NCI-H774 (cell line): ENCODE data around the gene TAF1C.
"Not testable (repeated sequence)": the region's sequence is repeated elsewhere in the genome, so short reads cannot be mapped to it uniquely, and the experiment has no call there.

Experiments
- DNase-seq: peaks from one replicate; lab custom pipeline; 2025; lab: John Stamatoyannopoulos, UW

TAF1C gene

DNA sequence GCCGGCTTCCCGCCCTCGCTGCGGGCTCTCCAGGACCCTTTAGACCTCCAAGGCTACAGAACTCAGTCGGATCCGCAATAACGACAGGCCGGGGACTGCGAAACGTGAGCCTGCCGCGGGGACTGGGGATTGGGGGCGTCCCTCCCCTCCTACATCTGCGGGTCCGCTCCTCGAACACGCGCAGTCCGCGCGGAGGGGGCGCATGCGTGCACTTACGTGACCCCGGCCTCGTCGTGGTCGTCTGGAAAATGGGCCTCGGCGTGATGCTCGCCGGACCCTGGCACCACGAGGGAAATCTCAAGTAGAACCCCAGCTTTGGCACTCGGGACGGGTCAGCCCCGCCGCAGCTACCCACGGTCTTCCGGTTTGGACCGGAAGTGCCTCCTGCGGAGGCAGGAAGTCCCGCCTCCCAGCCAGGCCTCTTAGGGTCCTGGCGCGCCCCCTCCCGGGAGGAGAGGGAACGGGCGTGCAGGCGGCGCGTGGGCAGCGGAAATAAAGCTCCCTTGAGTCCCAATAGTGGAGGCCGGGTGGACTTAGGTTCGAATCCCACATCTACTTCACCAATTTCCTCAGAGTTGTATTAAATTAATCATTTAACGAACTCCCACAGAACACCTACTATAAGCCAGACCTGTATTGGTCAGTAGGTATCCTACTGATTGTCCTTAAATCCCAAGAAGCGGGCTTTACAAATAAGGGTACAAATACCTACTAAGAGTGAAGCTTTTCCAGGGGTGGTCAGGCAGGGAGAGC lies at the start of gene TAF1C:
TSS of gene TAF1C (minus strand) at position 373 of the 753 bp plus-strand sequence. CDS start 2,069 bp downstream, outside the sequence.
- DNase-seq: peak; percentile 77

- DNase-seq: no peak
Measured at GRCh38 chr16:84234321-84235241, 47.7 kb upstream of the TAF1C start.

DNA sequence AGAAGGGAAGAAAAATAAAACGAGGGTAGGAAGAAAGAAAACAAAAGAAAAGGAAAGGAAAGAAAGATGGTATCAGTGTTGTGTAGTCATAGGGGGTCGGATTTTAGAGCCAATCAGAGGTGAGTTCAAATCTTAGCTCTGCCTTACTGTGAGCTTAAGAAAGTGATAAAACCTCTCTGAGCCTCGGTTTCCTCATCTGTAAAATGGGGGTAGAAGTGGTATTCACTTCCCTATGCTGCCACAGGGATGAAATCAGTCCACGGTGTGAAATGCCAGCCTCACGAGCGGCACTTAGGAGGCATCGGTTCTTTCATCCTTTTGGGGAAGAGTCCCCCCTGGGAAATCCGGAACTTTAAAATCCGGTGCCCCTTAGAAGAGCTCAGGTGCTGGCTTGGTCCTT lies 46.9 kb upstream of the TAF1C start:
- DNase-seq: no peak

DNA sequence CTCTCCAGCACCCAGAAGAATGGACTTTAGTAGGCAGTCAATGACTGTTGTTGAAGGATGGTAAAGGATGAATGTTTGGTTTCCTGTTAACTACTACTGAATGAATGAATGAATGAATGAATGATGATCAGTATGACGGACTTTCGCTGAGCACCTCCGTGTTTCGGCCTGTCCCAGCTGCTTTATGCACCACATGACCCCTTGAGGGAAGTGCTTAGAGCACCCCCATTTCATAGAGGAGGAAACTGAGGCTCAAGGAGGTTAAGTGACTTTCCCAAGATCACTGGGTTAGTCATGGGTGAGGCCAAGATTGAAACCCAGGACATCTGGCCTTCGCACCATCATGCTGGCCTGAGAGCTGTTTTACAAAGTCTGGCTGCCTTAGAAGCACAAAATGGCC lies 46.1 kb upstream of the TAF1C start:
- DNase-seq: no peak

DNA sequence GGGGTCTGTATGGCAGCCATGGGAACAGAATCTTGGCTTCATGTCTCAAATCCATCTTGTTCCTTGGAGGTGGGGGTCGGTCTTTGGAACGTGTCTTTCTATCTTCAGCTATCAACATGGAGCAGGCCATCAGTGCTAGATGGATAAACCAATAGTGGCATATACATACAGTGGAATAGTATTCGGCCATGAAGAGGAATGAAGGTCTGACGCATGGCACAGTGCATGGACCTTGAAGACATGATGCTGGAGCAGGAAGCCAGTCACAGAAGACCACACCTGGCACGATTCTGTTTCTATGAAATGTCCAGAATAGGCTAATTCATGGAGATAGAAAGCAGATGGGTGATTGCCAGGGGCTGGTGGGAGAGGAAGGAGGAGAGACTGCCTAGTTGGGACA lies 45.2 kb upstream of the TAF1C start:
- DNase-seq: no peak

GRCh38 chr16:84229471-84229870 lies 42.6 kb upstream of the TAF1C start:
- no peak for DNase-seq

GRCh38 chr16:84228256-84228838 lies 41.5 kb upstream of the TAF1C start:
- DNase-seq: no peak

DNA sequence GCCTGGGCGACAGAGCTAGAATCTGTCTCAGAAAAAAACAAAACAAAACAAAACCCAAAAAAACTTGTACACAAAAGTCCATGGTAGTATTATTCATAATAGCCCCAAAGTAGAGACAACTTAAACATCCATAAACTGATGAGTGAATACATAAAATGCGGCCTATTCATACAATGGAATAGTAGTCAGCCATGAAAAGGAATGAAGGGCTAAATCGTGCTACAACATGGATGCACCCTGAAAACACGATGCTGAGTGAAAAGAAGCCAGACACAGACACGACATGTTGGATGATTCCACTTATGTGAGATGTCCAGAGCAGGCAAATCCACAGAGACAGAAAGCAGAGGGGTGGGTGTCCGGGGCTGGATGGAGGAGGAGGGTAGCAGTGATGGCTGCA lies 40.7 kb upstream of the TAF1C start:
- no peak for DNase-seq

GRCh38 chr16:84226026-84226425 lies 39.2 kb upstream of the TAF1C start:
- DNase-seq: no peak

GRCh38 chr16:84225571-84225970 lies 38.7 kb upstream of the TAF1C start:
- no peak for DNase-seq

DNA sequence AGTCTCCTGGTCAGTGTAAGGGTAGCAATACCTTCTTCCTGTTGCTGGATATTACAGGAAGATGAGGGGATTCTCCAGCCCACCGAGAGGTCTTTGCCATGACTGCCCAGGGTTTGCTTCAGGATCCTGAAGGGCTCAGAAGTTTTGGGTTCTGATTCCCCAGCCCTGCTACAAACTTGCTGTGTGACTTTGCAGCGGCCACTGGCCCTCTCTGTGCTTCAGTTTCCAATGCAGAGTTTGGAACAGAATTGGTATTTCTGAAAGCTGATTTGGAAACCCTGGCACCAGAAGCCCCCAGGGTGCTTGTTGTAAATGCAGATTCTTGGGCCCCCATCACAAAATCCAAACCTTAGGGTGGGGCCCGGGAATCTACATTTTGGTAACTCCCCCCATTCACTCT lies 38.3 kb upstream of the TAF1C start:
- DNase-seq: no peak

DNA sequence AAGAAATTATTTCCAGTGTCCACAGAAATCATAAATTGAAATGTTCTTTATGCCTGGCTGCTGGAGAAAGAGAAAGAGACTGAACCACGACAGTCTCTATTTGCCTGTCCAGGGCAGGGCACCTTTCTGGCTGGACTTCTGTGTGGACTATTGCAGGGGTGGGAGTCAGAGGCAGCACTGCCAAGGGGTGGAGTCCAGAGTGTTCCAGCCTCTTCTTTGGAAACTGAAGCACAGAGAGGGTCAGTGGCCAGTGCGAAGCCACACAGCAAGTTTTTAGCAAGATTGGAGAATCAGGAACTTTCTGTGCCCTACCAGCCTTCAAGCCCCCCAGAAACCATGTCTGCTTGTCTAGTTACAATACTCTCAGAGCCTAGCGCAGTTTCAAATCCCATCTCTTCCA lies 37.7 kb upstream of the TAF1C start:
- DNase-seq: no peak

DNA sequence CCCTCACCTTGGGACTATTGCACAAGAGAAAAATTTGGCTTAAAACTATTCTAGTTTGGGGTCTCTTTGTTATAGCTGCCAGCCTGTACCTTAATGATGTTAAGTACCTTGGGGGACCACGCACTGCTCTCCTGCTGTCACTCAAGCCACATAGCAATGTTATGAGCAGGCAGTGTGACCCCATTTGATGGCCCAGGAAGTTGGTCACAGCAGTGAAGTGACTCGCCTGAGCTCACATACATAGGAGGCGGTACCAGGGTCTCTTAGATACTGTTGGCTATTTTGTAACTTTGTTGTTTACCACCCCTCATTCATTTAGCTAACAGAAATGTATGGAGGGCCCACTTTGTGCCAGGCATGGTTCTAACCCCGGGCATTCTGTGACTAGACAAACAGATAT lies 36.6 kb upstream of the TAF1C start:
- DNase-seq: no peak

DNA sequence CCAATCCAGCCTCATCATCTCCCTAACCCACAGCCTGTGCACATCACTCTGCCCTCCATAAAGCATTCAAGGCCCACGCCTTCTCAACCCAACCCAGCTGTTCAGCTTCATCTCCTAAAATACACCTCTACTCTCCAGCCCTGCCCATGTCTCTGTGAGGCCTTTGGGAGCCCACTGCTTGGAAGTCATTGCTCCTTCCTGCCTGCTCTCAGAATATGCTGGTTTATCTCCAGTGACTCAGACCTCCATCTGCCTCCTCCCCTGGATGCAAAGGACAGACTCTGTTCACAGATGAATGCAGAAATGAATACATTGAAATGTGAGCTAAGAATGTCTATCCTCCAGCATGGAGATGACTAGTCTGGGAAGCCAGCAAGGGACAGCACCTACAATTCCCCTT lies 34.0 kb upstream of the TAF1C start:
- no peak for DNase-seq

- DNase-seq: no peak
Measured at GRCh38 chr16:84218956-84219355, 32.1 kb upstream of the TAF1C start.

GRCh38 chr16:84218176-84218823 lies 31.4 kb upstream of the TAF1C start:
- DNase-seq: no peak

DNA sequence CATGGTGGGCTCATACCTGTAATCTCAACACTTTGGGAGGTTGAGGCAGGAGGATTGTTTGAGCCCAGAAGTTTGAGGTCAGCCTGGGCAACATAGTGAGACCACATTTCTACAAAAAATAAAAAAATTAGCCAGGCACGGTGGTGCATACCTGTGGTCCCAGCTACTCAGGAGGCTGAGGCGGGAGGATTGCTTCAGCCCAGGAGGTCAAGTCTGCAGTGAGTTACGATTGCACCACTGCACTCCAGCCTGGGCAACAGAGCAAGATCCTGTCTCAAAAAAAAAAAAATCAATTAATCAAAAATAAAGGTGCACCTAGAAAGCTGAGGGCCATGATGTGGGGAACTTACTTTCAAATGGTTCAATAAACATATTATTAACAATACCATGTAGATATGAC lies 29.3 kb upstream of the TAF1C start:
- not testable (repeated sequence) for DNase-seq

- DNase-seq: no peak
Measured at GRCh38 chr16:84215531-84215930, 28.7 kb upstream of the TAF1C start.

DNA sequence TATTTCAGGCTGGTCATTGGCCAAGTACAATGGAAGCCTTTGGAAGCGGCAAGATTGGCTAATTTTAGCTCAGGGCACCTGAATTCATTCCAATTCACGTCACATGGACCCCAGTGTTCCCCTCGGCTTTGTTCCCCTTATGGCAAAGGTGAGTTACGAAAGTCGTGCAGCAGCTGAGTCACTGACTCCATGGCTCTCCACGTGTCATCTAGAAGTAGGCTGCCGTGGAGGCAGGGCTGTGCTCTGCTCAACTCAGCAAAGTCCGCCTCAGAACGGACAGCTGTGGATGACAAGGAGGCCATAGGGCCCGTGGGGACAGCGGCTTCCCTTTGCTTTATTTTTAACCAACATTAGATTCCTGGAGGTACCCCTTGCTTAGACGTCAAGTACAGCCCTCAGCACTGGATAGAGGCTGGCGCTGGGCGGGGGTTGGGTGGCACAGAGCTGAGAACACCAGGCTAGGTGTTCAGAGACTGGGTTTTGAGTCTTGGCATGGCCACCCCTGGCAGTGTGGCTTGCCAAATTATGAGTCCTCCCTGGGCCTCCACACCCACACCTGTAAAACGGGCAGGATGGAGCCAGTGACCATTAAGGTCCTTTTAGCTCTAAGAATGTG lies 27.7 kb upstream of the TAF1C start:
- DNase-seq: no peak

- DNase-seq: no peak
Measured at GRCh38 chr16:84212631-84213030, 25.8 kb upstream of the TAF1C start.

DNA sequence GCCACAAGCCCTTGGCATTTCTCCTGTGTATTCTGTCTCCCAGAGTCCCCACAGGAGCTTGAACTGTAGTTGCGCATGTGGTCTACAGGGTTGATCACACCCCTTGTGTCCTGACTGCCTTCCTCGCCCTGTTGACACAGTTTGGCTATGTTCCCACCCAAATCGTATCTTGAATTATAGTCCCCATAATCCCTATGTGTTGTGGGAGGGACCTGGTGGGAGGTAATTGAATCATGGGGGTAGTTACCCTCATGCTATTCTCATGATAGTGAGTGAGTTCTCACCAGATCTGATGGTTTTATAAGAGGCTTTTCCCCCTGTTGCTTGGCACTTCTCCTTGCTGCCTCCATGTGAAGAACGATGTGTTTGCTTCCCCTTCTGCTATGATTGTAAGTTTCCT lies 25.3 kb upstream of the TAF1C start:
- DNase-seq: no peak

DNA sequence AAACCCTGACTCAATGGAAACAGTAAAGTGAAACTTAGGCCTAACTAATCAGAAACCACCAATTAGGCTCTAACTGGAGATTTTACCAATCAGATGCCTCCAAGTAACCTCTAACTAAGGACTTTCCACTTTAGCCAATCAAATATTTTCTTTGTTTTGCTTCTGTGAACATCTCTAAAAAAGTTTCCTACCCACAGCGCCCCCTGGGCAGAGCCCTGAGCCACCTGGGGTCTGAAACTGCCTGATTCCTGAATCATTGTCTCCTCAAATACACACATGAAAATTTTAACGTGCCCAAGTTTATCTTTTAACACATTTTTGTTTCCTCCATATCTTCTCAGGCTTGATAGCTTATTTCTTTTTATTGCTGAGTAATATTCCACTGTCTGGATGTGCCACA lies 23.1 kb upstream of the TAF1C start:
- DNase-seq: no peak
